DND-41 (cell line): ENCODE results near the gene SH3RF3.

Experiments used
- CTCF ChIP-seq: IDR thresholded peaks from 2 replicates; pipeline ENCODE4 v1.5.1; 2012; ENCODE audit warnings: borderline replicate concordance, low read length, moderate library complexity, mild to moderate bottlenecking; ENCODE audit not compliant: poor library complexity, severe bottlenecking; ENCODE audit errors: extremely low read depth
- EZH2 ChIP-seq: IDR thresholded peaks from 3 replicates; pipeline ENCODE4 v1.6.1; 2012; ENCODE audit warnings: borderline replicate concordance, low read depth, mild to moderate bottlenecking, moderate library complexity, low read length, inconsistent platforms; ENCODE audit not compliant: severe bottlenecking

- TF ChIP-seq CTCF (no peak), EZH2 (no peak)
Measured at GRCh38 chr2:109311771-109312170, 182.8 kb downstream of the SH3RF3 start.
